ENCODE results near the gene HIPK4. TPM values are rescaled to one million over a fixed set of nuclear protein-coding genes. Genes with fewer than 3 reads are reported as not detected.
"Not testable (repeated sequence)": the region's sequence is repeated elsewhere in the genome, so short reads cannot be mapped to it uniquely, and the experiment has no call there.

The HIPK4 gene
- total and polyA plus RNA-seq, 2 experiments from 2014 or later = 0.19 to 0.43 TPM

- Histone ChIP-seq H3K27ac (no peak overlapping the region), H4K20me1 (ENCODE audit: insufficient read depth) (no peaks in the 10 kb centered on the region), H3K79me2 (ENCODE audit: insufficient read depth) (no peaks in the 10 kb centered on the region), H3K4me1 (ENCODE audit: insufficient read depth) (no peaks in the 10 kb centered on the region), H3K9me3 (ENCODE audit: low read depth) (no peaks in the 10 kb centered on the region), H3K36me3 (ENCODE audit: low read depth) (peaks cover 4% of the 10 kb centered on the region; the same call in 1 of the 2 replicates), H2AFZ (no peak overlapping the region), H3K27me3 (replicated peaks; ENCODE audit: insufficient read depth) (no peaks in the 10 kb centered on the region), H3K4me2 (ENCODE audit: unreplicated experiment) (no peak overlapping the region), H3K9ac (no peak overlapping the region), H3F3A (ENCODE audit: insufficient read depth) (no peaks in the 10 kb centered on the region), H3K4me3 (no peak overlapping the region), H3K9me2 (ENCODE audit: insufficient read depth) (no peaks in the 10 kb centered on the region)
- in situ Hi-C loops (cut with MboI) = no loop called here
- DNase-seq = no peak
- TF ChIP-seq EZH2phosphoT487 (IDR thresholded peaks at IDR 0.05; ENCODE audit: insufficient read depth, low read depth) (no peak), EZH2 (IDR thresholded peaks at IDR 0.05; ENCODE audit: insufficient read depth, poor library complexity, severe bottlenecking) (no peak)
- WGBS, 2 experiments (ENCODE audit: low coverage in 1 of 2, low lambda C conversion rate in 2 of 2, missing lambda C conversion rate in 2 of 2) = 96 to 97% methylated on average over 7 of the region's 7 CpGs
Measured at GRCh38 chr19:40374084-40374483, 15.9 kb downstream of the HIPK4 start.

GRCh38 chr19:40371802-40372122, 18.2 kb downstream of the HIPK4 start:
- Histone ChIP-seq H3K27me3 (replicated peaks; ENCODE audit: insufficient read depth) (no peaks in the 10 kb centered on the region), H3K9me2 (ENCODE audit: insufficient read depth) (no peaks in the 10 kb centered on the region), H3K27ac (no peak overlapping the region), H3K4me2 (ENCODE audit: unreplicated experiment) (no peak overlapping the region), H3K4me1 (ENCODE audit: insufficient read depth) (no peaks in the 10 kb centered on the region), H3K9ac (no peak overlapping the region), H3K4me3 (no peak overlapping the region), H3K9me3 (ENCODE audit: low read depth) (no peaks in the 10 kb centered on the region), H3K79me2 (ENCODE audit: insufficient read depth) (no peaks in the 10 kb centered on the region), H2AFZ (no peak overlapping the region), H4K20me1 (ENCODE audit: insufficient read depth) (no peaks in the 10 kb centered on the region), H3K36me3 (ENCODE audit: low read depth) (peaks cover 6% of the 10 kb centered on the region; the same call in 1 of the 2 replicates), H3F3A (ENCODE audit: insufficient read depth) (no peaks in the 10 kb centered on the region)
- WGBS, 2 experiments (ENCODE audit: low coverage in 1 of 2, low lambda C conversion rate in 2 of 2, missing lambda C conversion rate in 2 of 2) = 84 to 87% methylated on average over 5 of the region's 5 CpGs
- in situ Hi-C loops (cut with MboI) = no loop called here
- no peak for DNase-seq
- no peak for TF ChIP-seq EZH2 (IDR thresholded peaks at IDR 0.05; ENCODE audit: insufficient read depth, poor library complexity, severe bottlenecking)
- no peak for TF ChIP-seq EZH2phosphoT487 (IDR thresholded peaks at IDR 0.05; ENCODE audit: insufficient read depth, low read depth)

GRCh38 chr19:40370997-40371801, 18.8 kb downstream of the HIPK4 start:
- no peak overlapping the region for H3K4me2 ChIP-seq (ENCODE audit: unreplicated experiment)
- no peaks in the 10 kb centered on the region for H3K79me2 ChIP-seq (ENCODE audit: insufficient read depth)
- no peak overlapping the region for H3K9ac ChIP-seq
- no peak for DNase-seq
- H3K4me1 ChIP-seq (ENCODE audit: insufficient read depth) = no peaks in the 10 kb centered on the region
- no peaks in the 10 kb centered on the region for H3K9me2 ChIP-seq (ENCODE audit: insufficient read depth)
- H3F3A ChIP-seq (ENCODE audit: insufficient read depth) = no peaks in the 10 kb centered on the region
- H3K36me3 ChIP-seq (ENCODE audit: low read depth) = peaks cover 6% of the 10 kb centered on the region; the same call in 1 of the 2 replicates
- no peak overlapping the region for H3K4me3 ChIP-seq
- no peaks in the 10 kb centered on the region for H3K9me3 ChIP-seq (ENCODE audit: low read depth)
- 87 to 89% methylated on average over 7 of the region's 7 CpGs for WGBS, 2 experiments (ENCODE audit: low coverage in 1 of 2, low lambda C conversion rate in 2 of 2, missing lambda C conversion rate in 2 of 2)
- in situ Hi-C loops (cut with MboI) = no loop called here
- no peak overlapping the region for H3K27ac ChIP-seq
- H4K20me1 ChIP-seq (ENCODE audit: insufficient read depth) = no peaks in the 10 kb centered on the region
- no peak overlapping the region for H2AFZ ChIP-seq
- TF ChIP-seq EZH2phosphoT487 (IDR thresholded peaks at IDR 0.05; ENCODE audit: insufficient read depth, low read depth) (no peak), EZH2 (IDR thresholded peaks at IDR 0.05; ENCODE audit: insufficient read depth, poor library complexity, severe bottlenecking) (no peak)
- H3K27me3 ChIP-seq (replicated peaks; ENCODE audit: insufficient read depth) = no peaks in the 10 kb centered on the region

- DNase-seq; H3K4me2 ChIP-seq (ENCODE audit: unreplicated experiment); H3K27ac ChIP-seq; H3F3A ChIP-seq (ENCODE audit: insufficient read depth); H3K4me1 ChIP-seq (ENCODE audit: insufficient read depth); H4K20me1 ChIP-seq (ENCODE audit: insufficient read depth); H3K27me3 ChIP-seq (replicated peaks; ENCODE audit: insufficient read depth); H3K9me3 ChIP-seq (ENCODE audit: low read depth); H3K79me2 ChIP-seq (ENCODE audit: insufficient read depth); H3K9me2 ChIP-seq (ENCODE audit: insufficient read depth); H3K9ac ChIP-seq; H3K4me3 ChIP-seq; H2AFZ ChIP-seq; in situ Hi-C loops (cut with MboI); H3K36me3 ChIP-seq (ENCODE audit: low read depth): not testable (repeated sequence)
- WGBS, 2 experiments (ENCODE audit: low coverage in 1 of 2, low lambda C conversion rate in 2 of 2, missing lambda C conversion rate in 2 of 2) = 65 to 79% methylated on average over 3 of the region's 3 CpGs
Measured at GRCh38 chr19:40370253-40370652, 19.7 kb downstream of the HIPK4 start.
